GM12878 (cell line): Measurements from ENCODE around the gene OR5C1.

Source experiments
- BCL11A ChIP-seq: IDR thresholded peaks from 2 replicates; pipeline ENCODE4 v1.6.1; 2011; ENCODE audit warnings: low read depth, low read length
- BRCA1 ChIP-seq: IDR thresholded peaks from 2 replicates; pipeline ENCODE4 v1.6.1; 2011; ENCODE audit warnings: low read depth, low read length, improper control_type of control experiment
- CBX5 ChIP-seq: sonication (generic); IDR thresholded peaks from 2 replicates; pipeline ENCODE4 v1.6.1; 2016; ENCODE audit warnings: low read depth, moderate library complexity, mild to moderate bottlenecking, inconsistent platforms
- EZH2 ChIP-seq: IDR thresholded peaks from 2 replicates; pipeline ENCODE4 v1.6.1; 2012; ENCODE audit warnings: low read depth, mild to moderate bottlenecking, control low read depth, inconsistent platforms, low read length, borderline replicate concordance; ENCODE audit not compliant: control insufficient read depth
- NR2C2 ChIP-seq: IDR thresholded peaks from 2 replicates; pipeline ENCODE4 v1.6.1; 2011; ENCODE audit warnings: borderline replicate concordance, low read depth; ENCODE audit not compliant: control insufficient read depth, insufficient read length
- NRF1 ChIP-seq: conservative IDR thresholded peaks from 2 replicates; pipeline ENCODE4 v1.6.1; 2011; ENCODE audit warnings: mild to moderate bottlenecking, low read depth, low read length, improper control_type of control experiment
- POLR2A ChIP-seq: IDR thresholded peaks from 2 replicates; pipeline ENCODE4 v1.6.1; 2011; ENCODE audit warnings: low read depth, mild to moderate bottlenecking, low read length
- RCOR1 ChIP-seq: conservative IDR thresholded peaks from 2 replicates; pipeline ENCODE4 v1.6.1; 2012; ENCODE audit warnings: low read depth, low read length, improper control_type of control experiment
- SMC3 ChIP-seq: IDR thresholded peaks from 2 replicates; pipeline ENCODE4 v1.6.1; 2011; ENCODE audit warnings: low read length, improper control_type of control experiment, borderline replicate concordance
- TF ChIP-seq, protein P1 (sequence below): fragments of 450-650 bp; IDR thresholded peaks from 2 replicates; pipeline ENCODE4 v1.6.1; 2016; ENCODE audit warnings: mild to moderate bottlenecking
- TF ChIP-seq, protein P2 (sequence below), 3 experiments: IDR thresholded peaks in 2 of 3; conservative IDR thresholded peaks in 1 of 3; 2 replicates each; pipeline ENCODE4 v1.5.1; 2011; ENCODE audit warnings: low read depth in 3 of 3, low read length in 3 of 3, mild to moderate bottlenecking in 3 of 3, control low read depth in 2 of 3, moderate library complexity in 2 of 3, inconsistent platforms in 1 of 3, mixed read lengths in 1 of 3; ENCODE audit not compliant: control insufficient read depth in 2 of 3, insufficient read depth in 1 of 3; ENCODE audit errors: extremely low read depth in 1 of 3
- TF ChIP-seq, protein P3 (sequence below): fragments of 450-650 bp; formaldehyde crosslinking; IDR thresholded peaks from 2 replicates; pipeline ENCODE4 v1.5.0; 2022; ENCODE audit warnings: mild to moderate bottlenecking, missing genetic modification characterization
- TF ChIP-seq, protein P4 (sequence below): IDR thresholded peaks from 2 replicates; pipeline ENCODE4 v1.6.1; 2012; ENCODE audit warnings: mild to moderate bottlenecking, low read depth, low read length

DNA sequence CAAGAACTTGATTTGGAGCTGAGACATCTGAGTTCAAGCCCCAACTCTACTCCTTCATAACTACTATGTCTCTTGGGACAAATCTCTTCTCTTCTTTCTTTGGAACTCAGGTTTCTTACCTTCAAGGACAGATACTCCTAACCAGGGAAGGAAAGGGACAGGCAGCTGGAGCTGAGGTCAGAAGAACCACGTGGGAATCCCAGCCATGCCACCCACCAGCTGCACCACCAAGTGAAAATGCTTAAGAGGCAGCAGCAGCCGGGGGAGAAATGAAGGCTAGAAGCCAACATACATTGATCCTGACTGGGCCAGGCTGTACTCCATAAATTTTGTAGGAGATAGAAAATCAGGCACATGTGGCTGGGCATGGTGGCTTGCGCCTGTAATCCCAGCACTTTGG lies 9.6 kb upstream of the OR5C1 start:
- TF ChIP-seq NRF1 (no peak), RCOR1 (no peak), POLR2A (no peak), CBX5 (no peak), BRCA1 (no peak), BCL11A (no peak), EZH2 (no peak), SMC3 (no peak), NR2C2 (no peak)
- TF ChIP-seq, protein P1, sequence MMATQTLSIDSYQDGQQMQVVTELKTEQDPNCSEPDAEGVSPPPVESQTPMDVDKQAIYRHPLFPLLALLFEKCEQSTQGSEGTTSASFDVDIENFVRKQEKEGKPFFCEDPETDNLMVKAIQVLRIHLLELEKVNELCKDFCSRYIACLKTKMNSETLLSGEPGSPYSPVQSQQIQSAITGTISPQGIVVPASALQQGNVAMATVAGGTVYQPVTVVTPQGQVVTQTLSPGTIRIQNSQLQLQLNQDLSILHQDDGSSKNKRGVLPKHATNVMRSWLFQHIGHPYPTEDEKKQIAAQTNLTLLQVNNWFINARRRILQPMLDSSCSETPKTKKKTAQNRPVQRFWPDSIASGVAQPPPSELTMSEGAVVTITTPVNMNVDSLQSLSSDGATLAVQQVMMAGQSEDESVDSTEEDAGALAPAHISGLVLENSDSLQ = no peak
- TF ChIP-seq, protein P2, sequence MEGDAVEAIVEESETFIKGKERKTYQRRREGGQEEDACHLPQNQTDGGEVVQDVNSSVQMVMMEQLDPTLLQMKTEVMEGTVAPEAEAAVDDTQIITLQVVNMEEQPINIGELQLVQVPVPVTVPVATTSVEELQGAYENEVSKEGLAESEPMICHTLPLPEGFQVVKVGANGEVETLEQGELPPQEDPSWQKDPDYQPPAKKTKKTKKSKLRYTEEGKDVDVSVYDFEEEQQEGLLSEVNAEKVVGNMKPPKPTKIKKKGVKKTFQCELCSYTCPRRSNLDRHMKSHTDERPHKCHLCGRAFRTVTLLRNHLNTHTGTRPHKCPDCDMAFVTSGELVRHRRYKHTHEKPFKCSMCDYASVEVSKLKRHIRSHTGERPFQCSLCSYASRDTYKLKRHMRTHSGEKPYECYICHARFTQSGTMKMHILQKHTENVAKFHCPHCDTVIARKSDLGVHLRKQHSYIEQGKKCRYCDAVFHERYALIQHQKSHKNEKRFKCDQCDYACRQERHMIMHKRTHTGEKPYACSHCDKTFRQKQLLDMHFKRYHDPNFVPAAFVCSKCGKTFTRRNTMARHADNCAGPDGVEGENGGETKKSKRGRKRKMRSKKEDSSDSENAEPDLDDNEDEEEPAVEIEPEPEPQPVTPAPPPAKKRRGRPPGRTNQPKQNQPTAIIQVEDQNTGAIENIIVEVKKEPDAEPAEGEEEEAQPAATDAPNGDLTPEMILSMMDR (IDR thresholded peaks at IDR 0.05 in 2 of 3, conservative IDR thresholded peaks at IDR 0.05 in 1 of 3; ENCODE audit: control insufficient read depth in 2 of 3, extremely low read depth in 1 of 3, insufficient read depth in 1 of 3, low read depth in 3 of 3, low read length in 3 of 3) = no peak
- TF ChIP-seq, protein P3, sequence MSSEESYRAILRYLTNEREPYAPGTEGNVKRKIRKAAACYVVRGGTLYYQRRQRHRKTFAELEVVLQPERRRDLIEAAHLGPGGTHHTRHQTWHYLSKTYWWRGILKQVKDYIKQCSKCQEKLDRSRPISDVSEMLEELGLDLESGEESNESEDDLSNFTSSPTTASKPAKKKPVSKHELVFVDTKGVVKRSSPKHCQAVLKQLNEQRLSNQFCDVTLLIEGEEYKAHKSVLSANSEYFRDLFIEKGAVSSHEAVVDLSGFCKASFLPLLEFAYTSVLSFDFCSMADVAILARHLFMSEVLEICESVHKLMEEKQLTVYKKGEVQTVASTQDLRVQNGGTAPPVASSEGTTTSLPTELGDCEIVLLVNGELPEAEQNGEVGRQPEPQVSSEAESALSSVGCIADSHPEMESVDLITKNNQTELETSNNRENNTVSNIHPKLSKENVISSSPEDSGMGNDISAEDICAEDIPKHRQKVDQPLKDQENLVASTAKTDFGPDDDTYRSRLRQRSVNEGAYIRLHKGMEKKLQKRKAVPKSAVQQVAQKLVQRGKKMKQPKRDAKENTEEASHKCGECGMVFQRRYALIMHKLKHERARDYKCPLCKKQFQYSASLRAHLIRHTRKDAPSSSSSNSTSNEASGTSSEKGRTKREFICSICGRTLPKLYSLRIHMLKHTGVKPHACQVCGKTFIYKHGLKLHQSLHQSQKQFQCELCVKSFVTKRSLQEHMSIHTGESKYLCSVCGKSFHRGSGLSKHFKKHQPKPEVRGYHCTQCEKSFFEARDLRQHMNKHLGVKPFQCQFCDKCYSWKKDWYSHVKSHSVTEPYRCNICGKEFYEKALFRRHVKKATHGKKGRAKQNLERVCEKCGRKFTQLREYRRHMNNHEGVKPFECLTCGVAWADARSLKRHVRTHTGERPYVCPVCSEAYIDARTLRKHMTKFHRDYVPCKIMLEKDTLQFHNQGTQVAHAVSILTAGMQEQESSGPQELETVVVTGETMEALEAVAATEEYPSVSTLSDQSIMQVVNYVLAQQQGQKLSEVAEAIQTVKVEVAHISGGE (CRISPR knock-in tag) = no peak
- TF ChIP-seq, protein P4, sequence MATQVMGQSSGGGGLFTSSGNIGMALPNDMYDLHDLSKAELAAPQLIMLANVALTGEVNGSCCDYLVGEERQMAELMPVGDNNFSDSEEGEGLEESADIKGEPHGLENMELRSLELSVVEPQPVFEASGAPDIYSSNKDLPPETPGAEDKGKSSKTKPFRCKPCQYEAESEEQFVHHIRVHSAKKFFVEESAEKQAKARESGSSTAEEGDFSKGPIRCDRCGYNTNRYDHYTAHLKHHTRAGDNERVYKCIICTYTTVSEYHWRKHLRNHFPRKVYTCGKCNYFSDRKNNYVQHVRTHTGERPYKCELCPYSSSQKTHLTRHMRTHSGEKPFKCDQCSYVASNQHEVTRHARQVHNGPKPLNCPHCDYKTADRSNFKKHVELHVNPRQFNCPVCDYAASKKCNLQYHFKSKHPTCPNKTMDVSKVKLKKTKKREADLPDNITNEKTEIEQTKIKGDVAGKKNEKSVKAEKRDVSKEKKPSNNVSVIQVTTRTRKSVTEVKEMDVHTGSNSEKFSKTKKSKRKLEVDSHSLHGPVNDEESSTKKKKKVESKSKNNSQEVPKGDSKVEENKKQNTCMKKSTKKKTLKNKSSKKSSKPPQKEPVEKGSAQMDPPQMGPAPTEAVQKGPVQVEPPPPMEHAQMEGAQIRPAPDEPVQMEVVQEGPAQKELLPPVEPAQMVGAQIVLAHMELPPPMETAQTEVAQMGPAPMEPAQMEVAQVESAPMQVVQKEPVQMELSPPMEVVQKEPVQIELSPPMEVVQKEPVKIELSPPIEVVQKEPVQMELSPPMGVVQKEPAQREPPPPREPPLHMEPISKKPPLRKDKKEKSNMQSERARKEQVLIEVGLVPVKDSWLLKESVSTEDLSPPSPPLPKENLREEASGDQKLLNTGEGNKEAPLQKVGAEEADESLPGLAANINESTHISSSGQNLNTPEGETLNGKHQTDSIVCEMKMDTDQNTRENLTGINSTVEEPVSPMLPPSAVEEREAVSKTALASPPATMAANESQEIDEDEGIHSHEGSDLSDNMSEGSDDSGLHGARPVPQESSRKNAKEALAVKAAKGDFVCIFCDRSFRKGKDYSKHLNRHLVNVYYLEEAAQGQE = no peak
